H9 (cell line): ENCODE results near the gene SDHB. TPM values are rescaled to one million over a fixed set of nuclear protein-coding genes. Genes with fewer than 3 reads are reported as not detected.
A peak's percentile ranks its signal among the peaks of the same experiment; 100 is the strongest.

Source experiments
- DNase-seq: peaks from one replicate; pipeline ENCODE4 v3.0.0-alpha.2; 2017
- H2AFZ ChIP-seq: one replicate; pipeline ENCODE4 v1.6.1; 2013; ENCODE audit warnings: mild to moderate bottlenecking, low read length, control low read depth, moderate library complexity
- H2AK5ac ChIP-seq: 2 replicates; pipeline ENCODE4 v1.6.1; 2013; ENCODE audit warnings: low read length, control low read depth, mixed read lengths; ENCODE audit not compliant: insufficient read length
- H2BK120ac ChIP-seq: one replicate; pipeline ENCODE4 v1.6.1; 2013; ENCODE audit warnings: low read depth, mild to moderate bottlenecking, low read length, control low read depth, inconsistent platforms; ENCODE audit not compliant: poor library complexity, severe bottlenecking
- H2BK12ac ChIP-seq: 2 replicates; pipeline ENCODE4 v1.6.1; 2013; ENCODE audit warnings: low read length, control low read depth, mixed read lengths, low read depth; ENCODE audit not compliant: insufficient read length
- H2BK15ac ChIP-seq: 2 replicates; pipeline ENCODE4 v1.6.1; 2013; ENCODE audit warnings: low read depth, low read length, control low read depth
- H2BK20ac ChIP-seq: one replicate; pipeline ENCODE4 v1.6.1; 2013; ENCODE audit warnings: low read depth, mild to moderate bottlenecking, low read length, control low read depth, inconsistent platforms; ENCODE audit not compliant: poor library complexity, severe bottlenecking
- H2BK5ac ChIP-seq: 2 replicates; pipeline ENCODE4 v1.6.1; 2013; ENCODE audit warnings: low read length, control low read depth, mixed read lengths; ENCODE audit not compliant: insufficient read length
- H3K14ac ChIP-seq: 2 replicates; pipeline ENCODE4 v1.6.1; 2013; ENCODE audit warnings: low read length, control low read depth; ENCODE audit not compliant: insufficient read depth
- H3K18ac ChIP-seq: 2 replicates; pipeline ENCODE4 v1.6.1; 2013; ENCODE audit warnings: low read depth, mild to moderate bottlenecking, mixed read lengths, low read length, control low read depth; ENCODE audit not compliant: insufficient read length
- H3K23ac ChIP-seq: 2 replicates; pipeline ENCODE4 v1.6.1; 2013; ENCODE audit warnings: low read length, control low read depth, mixed read lengths, low read depth; ENCODE audit not compliant: insufficient read length
- H3K23me2 ChIP-seq: 2 replicates; pipeline ENCODE4 v1.6.1; 2013; ENCODE audit warnings: low read depth, mild to moderate bottlenecking, mixed read lengths, low read length, control low read depth; ENCODE audit not compliant: insufficient read length, poor library complexity, severe bottlenecking
- H3K27ac ChIP-seq: 2 replicates; pipeline ENCODE4 v1.5.1; 2013; ENCODE audit warnings: low read length, control low read depth, mixed read lengths, low read depth; ENCODE audit not compliant: insufficient read length
- H3K27me3 ChIP-seq: 2 replicates; pipeline ENCODE4 v1.6.1; 2013; ENCODE audit warnings: low read length, control low read depth, inconsistent platforms; ENCODE audit not compliant: insufficient read depth
- H3K4ac ChIP-seq: 2 replicates; pipeline ENCODE4 v1.6.1; 2013; ENCODE audit warnings: low read depth, mild to moderate bottlenecking, control low read depth, inconsistent platforms, low read length, moderate library complexity
- H3K4me1 ChIP-seq: 2 replicates; pipeline ENCODE4 v1.6.1; 2013; ENCODE audit warnings: low read length, control low read depth, inconsistent platforms; ENCODE audit not compliant: insufficient read depth
- H3K4me2 ChIP-seq: 2 replicates; pipeline ENCODE4 v1.6.1; 2013; ENCODE audit warnings: low read length, control low read depth, mixed read lengths; ENCODE audit not compliant: insufficient read length, insufficient read depth
- H3K56ac ChIP-seq: 2 replicates; pipeline ENCODE4 v1.6.1; 2013; ENCODE audit warnings: low read depth, mild to moderate bottlenecking, mixed read lengths, low read length, control low read depth; ENCODE audit not compliant: insufficient read length
- H3K79me1 ChIP-seq: 2 replicates; pipeline ENCODE4 v1.6.1; 2013; ENCODE audit warnings: low read depth, mild to moderate bottlenecking, moderate library complexity, low read length, control low read depth, inconsistent platforms; ENCODE audit not compliant: insufficient read depth, poor library complexity, severe bottlenecking
- H3K79me2 ChIP-seq: 2 replicates; pipeline ENCODE4 v1.6.1; 2013; ENCODE audit warnings: low read length, control low read depth, inconsistent platforms; ENCODE audit not compliant: insufficient read depth
- H3K9ac ChIP-seq: 2 replicates; pipeline ENCODE4 v1.6.1; 2013; ENCODE audit warnings: low read length, control low read depth, mixed read lengths; ENCODE audit not compliant: insufficient read length; ENCODE audit errors: extremely low read depth
- H3K9me3 ChIP-seq: one replicate; pipeline ENCODE4 v1.6.1; 2013; ENCODE audit warnings: low read depth, low read length, inconsistent platforms; ENCODE audit not compliant: control insufficient read depth
- H3T11ph ChIP-seq: one replicate; pipeline ENCODE4 v1.6.1; 2013; ENCODE audit warnings: mild to moderate bottlenecking, low read length, control low read depth, inconsistent platforms
- H4K20me1 ChIP-seq: one replicate; pipeline ENCODE4 v1.6.1; 2013; ENCODE audit not compliant: control insufficient read depth, insufficient read length, insufficient read depth
- H4K5ac ChIP-seq: 2 replicates; pipeline ENCODE4 v1.6.1; 2013; ENCODE audit warnings: low read depth, mild to moderate bottlenecking, mixed read lengths, low read length, control low read depth; ENCODE audit not compliant: insufficient read length
- H4K8ac ChIP-seq: replicated peaks from 2 replicates; pipeline ENCODE4 v1.6.1; 2013; ENCODE audit warnings: low read length, control low read depth, mixed read lengths, low read depth; ENCODE audit not compliant: insufficient read length
- H4K91ac ChIP-seq: 2 replicates; pipeline ENCODE4 v1.6.1; 2013; ENCODE audit warnings: low read depth, mild to moderate bottlenecking, moderate library complexity, mixed read lengths, low read length, control low read depth; ENCODE audit not compliant: insufficient read length
- H3K27ac Mint-ChIP-seq, 3 experiments: 2 replicates in 2 of 3; 3 replicates in 1 of 3; pipeline ENCODE4 v1.8.0; 2020 to 2021; ENCODE audit warnings: mixed read lengths in 3 of 3, mild to moderate bottlenecking in 1 of 3, moderate library complexity in 1 of 3
- H3K27me3 Mint-ChIP-seq: 2 replicates; pipeline ENCODE4 v1.8.0; 2021; ENCODE audit warnings: low read depth, mild to moderate bottlenecking, moderate library complexity, mixed read lengths
- H3K36me3 Mint-ChIP-seq, 3 experiments: 2 replicates in 2 of 3; 3 replicates in 1 of 3; pipeline ENCODE4 v1.8.0; 2020 to 2021; ENCODE audit warnings: low read depth in 3 of 3, mixed read lengths in 3 of 3; ENCODE audit not compliant: insufficient read depth in 1 of 3
- H3K4me1 Mint-ChIP-seq, 2 experiments: 2 replicates each; pipeline ENCODE4 v1.8.0; 2020; ENCODE audit warnings: mixed read lengths in 2 of 2
- H3K4me3 Mint-ChIP-seq, 2 experiments: 2 replicates in 1 of 2; 3 replicates in 1 of 2; pipeline ENCODE4 v1.8.0; 2020 to 2021; ENCODE audit warnings: mild to moderate bottlenecking in 2 of 2, mixed read lengths in 2 of 2, moderate library complexity in 1 of 2
- H3K9me3 Mint-ChIP-seq, 2 experiments: 2 replicates in 1 of 2; 3 replicates in 1 of 2; pipeline ENCODE4 v1.8.0; 2020; ENCODE audit warnings: mild to moderate bottlenecking in 2 of 2, mixed read lengths in 2 of 2, moderate library complexity in 1 of 2
- WGBS: extraction: QIAGEN DNeasy Blood & Tissue Kit; methylation state at CpG from one replicate; pipeline ENCODE4 v1.1.7; 2013; ENCODE audit warnings: missing lambda C conversion rate, low lambda C conversion rate, mixed read lengths; ENCODE audit not compliant: insufficient read length; ENCODE audit errors: extremely low coverage; 5-methylcytosine and 5-hydroxymethylcytosine counted together
- total RNA-seq: library from RNA; stranded (reverse); gene quantifications from 2 replicates; pipeline ENCODE4 v1.2.1, GENCODE V29; 2021
- TF ChIP-seq, protein P1 (sequence below): fragments of 200-600 bp; sonication (generic); conservative IDR thresholded peaks from 3 replicates; pipeline ENCODE4 v1.8.0; 2021; ENCODE audit warnings: antibody characterized with exemption, mild to moderate bottlenecking

SDHB gene
- total RNA-seq, 1 experiment from 2014 or later, result 77.5 TPM

DNA sequence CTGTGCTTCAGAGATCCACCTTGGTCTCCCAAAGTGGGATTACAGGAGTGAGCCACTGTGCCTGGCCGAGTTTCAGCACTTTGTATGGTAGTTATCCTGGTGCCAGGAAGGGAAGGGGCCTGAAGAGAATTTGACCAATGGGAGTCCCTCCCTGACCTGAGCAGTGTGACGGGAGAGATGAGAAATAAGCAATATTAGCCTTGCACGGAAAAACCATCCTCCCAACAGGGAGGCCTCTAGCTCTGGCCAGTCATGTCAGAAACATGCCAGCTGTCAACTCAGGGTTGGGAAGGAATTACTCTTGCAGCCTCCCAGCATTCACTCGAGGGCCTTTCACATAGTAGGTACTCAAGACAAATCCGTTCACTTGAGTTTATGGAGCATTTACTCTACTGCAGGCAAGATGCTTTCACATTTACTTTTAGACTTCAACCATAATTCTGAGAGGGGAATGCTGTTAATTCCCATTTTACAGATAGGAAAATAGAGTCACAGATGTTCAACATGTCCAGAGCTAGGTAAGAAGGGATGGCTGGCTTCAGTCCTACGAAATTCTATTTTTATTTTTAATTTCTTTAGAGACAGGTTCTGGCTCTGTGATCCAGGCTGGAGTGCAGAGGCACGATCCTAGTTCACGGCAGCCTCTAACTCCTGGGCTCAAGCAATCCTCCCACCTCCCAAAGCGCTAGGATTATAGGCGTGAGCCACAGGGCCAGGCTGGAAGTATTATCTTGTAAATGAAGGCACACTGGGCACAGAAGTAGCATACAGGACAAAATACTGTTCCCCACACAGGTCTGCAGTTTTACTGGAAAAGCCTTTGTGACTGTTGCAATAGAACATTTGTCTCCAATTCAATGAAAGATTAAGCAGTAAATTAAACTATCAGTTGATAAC, 38.9 kb downstream of the SDHB start:
- H2BK12ac ChIP-seq, result no peak overlapping the region

More for the DNA sequence above, 38.9 kb downstream of the SDHB start:
- no peaks in the 10 kb centered on the region for H3K9me3 ChIP-seq
- no peak overlapping the region for H3K9ac ChIP-seq
- Mint-ChIP-seq H3K9me3 (no peaks in the 10 kb centered on the region; a peak in 1 of 5 replicates), H3K4me1 (peaks cover 52 to 57% of the 10 kb centered on the region in 2 experiments), H3K27ac (peak overlapping the region; percentile 86 to 93 (median 89); a peak in 5 of 7 replicates), H3K27me3 (no peaks in the 10 kb centered on the region), H3K4me3 (peak overlapping the region; percentile 13 to 46; a peak in 4 of 5 replicates), H3K36me3 (peaks cover 5 to 23% (median 20%) of the 10 kb centered on the region in 3 experiments; a peak in 6 of 7 replicates)
- DNase-seq, result peak; percentile 44
- H4K5ac ChIP-seq, result no peak overlapping the region
- H4K91ac ChIP-seq, result no peak overlapping the region
- no peak overlapping the region for H2BK120ac ChIP-seq
- TF ChIP-seq, protein P1, sequence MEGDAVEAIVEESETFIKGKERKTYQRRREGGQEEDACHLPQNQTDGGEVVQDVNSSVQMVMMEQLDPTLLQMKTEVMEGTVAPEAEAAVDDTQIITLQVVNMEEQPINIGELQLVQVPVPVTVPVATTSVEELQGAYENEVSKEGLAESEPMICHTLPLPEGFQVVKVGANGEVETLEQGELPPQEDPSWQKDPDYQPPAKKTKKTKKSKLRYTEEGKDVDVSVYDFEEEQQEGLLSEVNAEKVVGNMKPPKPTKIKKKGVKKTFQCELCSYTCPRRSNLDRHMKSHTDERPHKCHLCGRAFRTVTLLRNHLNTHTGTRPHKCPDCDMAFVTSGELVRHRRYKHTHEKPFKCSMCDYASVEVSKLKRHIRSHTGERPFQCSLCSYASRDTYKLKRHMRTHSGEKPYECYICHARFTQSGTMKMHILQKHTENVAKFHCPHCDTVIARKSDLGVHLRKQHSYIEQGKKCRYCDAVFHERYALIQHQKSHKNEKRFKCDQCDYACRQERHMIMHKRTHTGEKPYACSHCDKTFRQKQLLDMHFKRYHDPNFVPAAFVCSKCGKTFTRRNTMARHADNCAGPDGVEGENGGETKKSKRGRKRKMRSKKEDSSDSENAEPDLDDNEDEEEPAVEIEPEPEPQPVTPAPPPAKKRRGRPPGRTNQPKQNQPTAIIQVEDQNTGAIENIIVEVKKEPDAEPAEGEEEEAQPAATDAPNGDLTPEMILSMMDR, result no peak
- H2AK5ac ChIP-seq, result no peak overlapping the region
- no peak overlapping the region for H2BK20ac ChIP-seq
- H2AFZ ChIP-seq, result no peak overlapping the region
- H3K4ac ChIP-seq, result no peak overlapping the region
- no peaks in the 10 kb centered on the region for H4K20me1 ChIP-seq
- no peak overlapping the region for H2BK15ac ChIP-seq
- H3K27me3 ChIP-seq, result no peaks in the 10 kb centered on the region
- H3K79me1 ChIP-seq, result no peaks in the 10 kb centered on the region
- H3K23ac ChIP-seq, result no peak overlapping the region
- H2BK5ac ChIP-seq, result no peak overlapping the region
- no peak overlapping the region for H3K18ac ChIP-seq
- peaks cover 20% of the 10 kb centered on the region for H3K4me1 ChIP-seq
- no peak overlapping the region for H3K27ac ChIP-seq
- peaks cover 4% of the 10 kb centered on the region for H3K23me2 ChIP-seq
- no peak overlapping the region for H3K4me2 ChIP-seq
- no peak overlapping the region for H4K8ac ChIP-seq
- no peak overlapping the region for H3K56ac ChIP-seq
- WGBS, result no CpG with 5 or more reads among the region's 10 CpGs
- H3T11ph ChIP-seq, result no peak overlapping the region
- H3K14ac ChIP-seq, result no peak overlapping the region
- no peaks in the 10 kb centered on the region for H3K79me2 ChIP-seq
